Right cardiac atrium (tissue), 5 donors: Measurements from ENCODE around the gene DNAJB11. TPM values are rescaled to one million over a fixed set of nuclear protein-coding genes. Genes with fewer than 3 reads are reported as not detected.

ENCODE experiments used
- ATAC-seq, 2 donors: fragments of 200-7000 bp; cut with Tn5 transposase; one replicate each; pipeline versions ENCODE4 v1.8.0 to v1.9.1; 2020; ENCODE audit warnings: moderate library complexity in 2 of 2, mild to moderate bottlenecking in 1 of 2
- DNase-seq, 3 donors: peaks; one replicate each; pipeline ENCODE4 v3.0.0-alpha.2; 2020
- H3K27ac ChIP-seq: one replicate; pipeline ENCODE4 v1.5.1; 2013; ENCODE audit warnings: mild to moderate bottlenecking, low read length, control low read depth, moderate library complexity
- H3K27me3 ChIP-seq: one replicate; pipeline ENCODE4 v1.6.1; 2013; ENCODE audit not compliant: control insufficient read depth, insufficient read depth
- H3K4me1 ChIP-seq: one replicate; pipeline ENCODE4 v1.6.1; 2013; ENCODE audit warnings: low read length; ENCODE audit not compliant: control insufficient read depth, insufficient read depth
- H3K4me3 ChIP-seq: one replicate; pipeline ENCODE4 v1.5.1; 2013; ENCODE audit warnings: low read length, control low read depth
- H3K9me3 ChIP-seq: one replicate; pipeline ENCODE4 v1.6.1; 2013; ENCODE audit warnings: low read length; ENCODE audit not compliant: control insufficient read depth
- WGBS: extraction: QIAGEN DNeasy Blood & Tissue Kit; methylation state at CpG from one replicate; pipeline ENCODE4 v1.1.7; 2013; 5-methylcytosine and 5-hydroxymethylcytosine counted together
- intact Hi-C, 4 donors: fragments of 100-400 bp; cut with DNase I; formaldehyde crosslinking; loops; one replicate each; pipeline versions ENCODE4 v1.11.0 to v1.14.0; 2022 to 2023
- polyA plus RNA-seq: library from polyadenylated mRNA; stranded (reverse); fragments of 200-250 nt; gene quantifications from one replicate; pipeline ENCODE4 v1.2.3, GENCODE V29; 2013
- total RNA-seq, 4 donors: library from RNA; stranded (reverse); fragmentation: NEBNext Ultra II Directional; extraction: Animal tissue kit (Norgen Biotek cat#: 25700); gene quantifications; one replicate each; pipeline ENCODE4 v1.2.1, GENCODE V29; 2021
- donor health status: healthy with polysubstance abuse.
- donor health status: DM: no; HTN: yes; CAD: no.
- donor health status: DM: no; HTN: no; CAD: no.
- donor health status: DM: no; HTN: yes; CAD: no; lungs with severe emphysema.
- donor health status: DM: yes; HTN: yes; CAD: no.

DNAJB11 gene
- total and polyA plus RNA-seq, 5 donors, result 25.6 to 60.5 (median 43.9) TPM

DNA sequence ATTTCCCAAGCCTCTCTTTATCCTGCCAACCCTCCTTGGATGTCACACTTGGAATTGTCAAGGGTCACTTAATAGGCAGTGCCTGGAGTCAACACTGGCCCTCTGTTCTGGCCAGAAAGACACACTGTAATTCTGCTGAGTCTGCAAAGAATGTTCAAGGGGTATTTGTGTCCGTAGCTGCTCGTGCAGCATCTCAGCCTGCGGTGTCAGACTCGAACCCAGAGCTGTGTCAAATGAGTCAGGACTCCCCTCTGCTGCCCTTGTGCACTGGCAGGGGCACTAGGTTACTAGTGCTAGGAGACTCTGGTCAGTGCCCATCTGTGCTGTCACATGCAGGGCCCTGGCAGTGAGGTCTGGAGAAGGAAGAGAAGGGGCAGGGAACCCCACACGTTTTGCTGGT lies 41.5 kb downstream of the DNAJB11 start:
- Histone ChIP-seq H3K27me3 (no peaks in the 10 kb centered on the region), H3K27ac (no peak overlapping the region), H3K9me3 (no peaks in the 10 kb centered on the region), H3K4me1 (no peaks in the 10 kb centered on the region), H3K4me3 (no peak overlapping the region)
- WGBS, result 71% methylated on average over 5 of the region's 5 CpGs
- ATAC-seq, result no peak
- intact Hi-C loops, result loop anchor here in 2 of 4 donors (5.0 to 10.0 kb wide), 3 partner anchors 140 to 203 kb away; no protein-coding TSS in a partner anchor
- DNase-seq, result no peak

DNA sequence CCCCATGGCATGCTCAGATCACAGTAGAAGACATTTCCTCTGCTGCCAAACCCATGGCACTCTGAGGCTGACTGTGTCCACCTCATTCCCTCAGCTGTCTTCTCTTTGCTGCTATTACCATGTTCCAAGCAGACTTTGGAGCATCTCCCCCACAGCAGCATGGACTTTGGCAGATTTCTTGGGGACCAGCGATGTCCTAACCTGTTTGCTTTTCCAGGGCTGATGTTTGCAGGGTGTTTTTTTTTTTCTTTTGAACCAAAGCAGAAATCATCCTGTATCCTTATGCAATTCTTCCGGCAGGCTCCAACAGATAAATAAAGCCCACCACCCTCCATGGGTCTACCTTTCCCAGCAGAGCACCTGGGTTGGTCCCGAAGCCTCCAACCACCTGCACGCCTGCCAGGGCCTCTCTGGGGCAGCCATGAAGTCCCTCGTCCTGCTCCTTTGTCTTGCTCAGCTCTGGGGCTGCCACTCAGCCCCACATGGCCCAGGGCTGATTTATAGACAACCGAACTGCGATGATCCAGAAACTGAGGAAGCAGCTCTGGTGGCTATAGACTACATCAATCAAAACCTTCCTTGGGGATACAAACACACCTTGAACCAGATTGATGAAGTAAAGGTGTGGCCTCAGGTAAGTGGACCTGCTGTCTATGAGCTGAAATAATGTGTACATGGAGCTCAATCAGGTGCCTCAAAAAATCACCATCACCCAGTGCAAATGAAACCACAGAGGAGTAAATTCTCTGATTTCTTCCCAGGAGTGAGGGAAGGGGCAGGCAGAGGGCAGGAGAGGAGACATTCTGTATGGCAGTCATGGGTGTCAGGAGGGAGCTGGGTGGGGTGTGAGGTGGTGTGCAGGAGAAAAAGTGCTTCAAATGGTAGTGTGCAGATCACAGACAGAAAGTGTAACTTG lies 42.5 kb downstream of the DNAJB11 start, which contains the start of gene AHSG:
TSS of gene AHSG (plus strand) at position 340 of the 916 bp plus-strand sequence. CDS start at position 422, 82 bp downstream.
- H3K4me3 ChIP-seq, result no peak within 1 kb of the TSS
- no peaks in the 10 kb centered on the region for H3K27me3 ChIP-seq
- H3K27ac ChIP-seq, result no peak within 1 kb of the TSS
- peaks cover 3% of the 10 kb centered on the region for H3K4me1 ChIP-seq
- DNase-seq (no peak), ATAC-seq (no peak)
- no peaks in the 10 kb centered on the region for H3K9me3 ChIP-seq
- 89% methylated on average over 7 of the region's 7 CpGs for WGBS
- intact Hi-C loops, result loop anchor here in 2 of 4 donors (5.0 to 10.0 kb wide), 3 partner anchors 139 to 202 kb away; no protein-coding TSS in a partner anchor

DNA sequence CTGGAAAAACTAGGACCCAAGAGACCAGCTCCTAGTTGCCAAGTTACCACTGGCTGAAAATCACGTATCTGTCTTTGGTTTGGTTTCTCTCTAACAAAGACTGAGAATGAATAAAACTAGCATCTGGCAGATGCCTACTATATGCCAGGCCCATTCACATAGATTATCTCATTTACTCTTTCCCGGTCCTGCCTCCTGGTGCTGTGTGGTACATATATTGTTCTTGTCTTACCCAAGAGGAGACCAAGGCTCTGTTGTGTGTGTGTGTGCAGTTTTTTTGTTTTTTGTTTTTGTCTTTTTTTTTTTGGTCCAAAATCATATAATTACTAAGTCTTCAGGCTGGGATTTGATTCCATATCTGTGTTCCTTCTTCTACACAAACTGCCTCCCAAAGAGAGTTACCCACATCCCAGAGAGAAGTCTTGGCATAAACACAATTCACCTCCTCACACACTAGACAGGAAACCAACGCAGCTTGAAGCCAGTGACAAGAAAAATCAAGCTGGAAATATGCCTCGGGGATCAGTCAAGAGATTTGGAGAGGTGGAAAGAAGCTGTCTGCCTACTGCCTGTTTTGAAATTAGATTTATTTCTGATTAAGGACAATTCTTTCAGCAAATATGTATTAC lies 43.2 kb downstream of the DNAJB11 start:
- Histone ChIP-seq H3K4me3 (no peak overlapping the region), H3K9me3 (no peaks in the 10 kb centered on the region), H3K4me1 (peaks cover 3% of the 10 kb centered on the region), H3K27me3 (no peaks in the 10 kb centered on the region), H3K27ac (no peak overlapping the region)
- intact Hi-C loops, result loop anchor here in 2 of 4 donors (5.0 to 10.0 kb wide), 3 partner anchors 139 to 201 kb away; no protein-coding TSS in a partner anchor
- DNase-seq (no peak), ATAC-seq (no peak)
- WGBS, result 39% methylated on average over 4 of the region's 4 CpGs

DNA sequence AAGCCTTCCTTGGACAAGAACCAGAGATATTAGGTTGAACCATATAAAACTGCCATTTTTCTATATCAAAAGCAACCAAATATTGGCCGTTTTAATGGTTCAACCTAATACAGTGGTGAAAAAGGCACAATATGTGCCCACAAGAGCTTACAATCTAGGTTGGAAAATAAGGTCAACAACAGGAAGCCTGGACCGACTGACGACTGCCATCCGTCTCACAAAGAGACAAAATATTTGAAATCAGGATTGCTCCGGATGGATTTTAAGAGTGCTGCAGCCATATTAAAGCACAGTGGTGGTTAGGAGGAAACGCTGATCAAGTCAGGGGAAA lies 43.7 kb downstream of the DNAJB11 start:
- no peaks in the 10 kb centered on the region for H3K27me3 ChIP-seq
- DNase-seq, result no peak
- H3K9me3 ChIP-seq, result no peaks in the 10 kb centered on the region
- intact Hi-C loops, result loop anchor here in 2 of 4 donors (5.0 to 10.0 kb wide), 3 partner anchors 138 to 201 kb away; no protein-coding TSS in a partner anchor
- H3K27ac ChIP-seq, result no peak overlapping the region
- H3K4me3 ChIP-seq, result no peak overlapping the region
- peaks cover 3% of the 10 kb centered on the region for H3K4me1 ChIP-seq
- 49% methylated on average over 6 of the region's 6 CpGs for WGBS
- no peak for ATAC-seq

DNA sequence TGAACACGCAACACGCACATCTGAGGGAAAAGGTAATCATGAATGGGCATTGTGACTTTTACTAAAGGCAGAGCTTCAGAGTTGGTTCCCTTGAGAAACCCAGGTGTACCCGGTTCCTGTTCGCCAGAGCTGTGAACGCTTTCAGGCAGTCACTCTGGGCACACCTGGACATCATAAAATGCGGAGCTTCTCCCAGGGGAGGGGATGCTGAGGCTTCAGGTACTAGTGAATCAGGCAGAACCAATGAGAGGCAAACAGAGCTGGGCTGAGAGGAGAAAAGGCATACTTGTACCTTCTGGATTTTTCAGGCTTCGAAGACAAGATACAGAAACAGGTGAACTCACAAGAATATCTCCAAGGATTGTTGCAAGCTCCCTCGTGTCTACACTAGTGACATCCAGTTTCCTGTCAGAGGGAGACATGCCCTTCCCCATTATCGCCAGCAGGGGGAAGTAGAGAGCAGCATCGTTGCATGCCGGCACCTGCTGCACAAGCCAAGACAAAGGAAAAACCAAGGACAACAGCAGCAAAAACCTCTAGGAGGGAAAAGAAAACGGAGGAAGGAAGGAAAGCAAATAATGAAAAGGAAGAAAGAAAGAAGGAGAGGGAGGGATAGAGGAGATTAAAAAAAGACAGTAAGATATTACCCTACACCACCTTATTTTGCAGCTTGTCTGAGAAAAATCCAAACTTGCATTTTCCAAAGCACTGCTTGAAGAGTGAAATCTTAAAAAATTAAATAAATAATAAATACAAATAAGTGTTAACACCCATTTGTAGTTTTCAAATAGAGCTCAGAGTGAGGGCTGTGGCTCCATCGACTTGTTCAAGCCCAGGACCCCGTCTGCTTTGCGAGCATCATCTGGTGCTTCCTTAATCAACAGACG lies 44.3 kb downstream of the DNAJB11 start:
- H3K9me3 ChIP-seq, result no peaks in the 10 kb centered on the region
- peaks cover 3% of the 10 kb centered on the region for H3K4me1 ChIP-seq
- 31% methylated on average over 16 of the region's 16 CpGs for WGBS
- H3K4me3 ChIP-seq, result no peak overlapping the region
- peak; percentile 50 to 86 (median 85) for DNase-seq
- no peak overlapping the region for H3K27ac ChIP-seq
- intact Hi-C loops, result loop anchor here (5.0 to 10.0 kb wide), 5 partner anchors 137 to 547 kb away; no protein-coding TSS in a partner anchor
- no peaks in the 10 kb centered on the region for H3K27me3 ChIP-seq
- peak; percentile 67 to 74 for ATAC-seq

DNA sequence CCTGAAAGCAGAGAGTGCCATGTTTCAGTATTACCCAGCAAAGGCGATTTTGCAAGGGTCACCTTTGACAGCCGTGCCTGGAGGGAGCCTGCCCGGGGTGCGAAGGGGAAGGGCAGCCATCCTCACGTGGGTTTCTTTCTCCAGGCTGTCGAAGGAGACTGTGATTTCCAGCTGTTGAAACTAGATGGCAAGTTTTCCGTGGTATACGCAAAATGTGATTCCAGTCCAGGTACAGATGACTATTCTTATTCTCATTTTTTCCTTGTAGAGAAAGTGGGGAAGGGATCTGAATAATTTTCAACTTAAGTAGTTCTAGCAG lies 45.7 kb downstream of the DNAJB11 start:
- Histone ChIP-seq H3K4me3 (no peak overlapping the region), H3K4me1 (peaks cover 3% of the 10 kb centered on the region), H3K9me3 (no peaks in the 10 kb centered on the region), H3K27ac (no peak overlapping the region), H3K27me3 (no peaks in the 10 kb centered on the region)
- DNase-seq, result no peak
- 83% methylated on average over 8 of the region's 8 CpGs for WGBS
- ATAC-seq, result no peak
- intact Hi-C loops, result loop anchor here (5.0 to 10.0 kb wide), 5 partner anchors 136 to 546 kb away; no protein-coding TSS in a partner anchor

DNA sequence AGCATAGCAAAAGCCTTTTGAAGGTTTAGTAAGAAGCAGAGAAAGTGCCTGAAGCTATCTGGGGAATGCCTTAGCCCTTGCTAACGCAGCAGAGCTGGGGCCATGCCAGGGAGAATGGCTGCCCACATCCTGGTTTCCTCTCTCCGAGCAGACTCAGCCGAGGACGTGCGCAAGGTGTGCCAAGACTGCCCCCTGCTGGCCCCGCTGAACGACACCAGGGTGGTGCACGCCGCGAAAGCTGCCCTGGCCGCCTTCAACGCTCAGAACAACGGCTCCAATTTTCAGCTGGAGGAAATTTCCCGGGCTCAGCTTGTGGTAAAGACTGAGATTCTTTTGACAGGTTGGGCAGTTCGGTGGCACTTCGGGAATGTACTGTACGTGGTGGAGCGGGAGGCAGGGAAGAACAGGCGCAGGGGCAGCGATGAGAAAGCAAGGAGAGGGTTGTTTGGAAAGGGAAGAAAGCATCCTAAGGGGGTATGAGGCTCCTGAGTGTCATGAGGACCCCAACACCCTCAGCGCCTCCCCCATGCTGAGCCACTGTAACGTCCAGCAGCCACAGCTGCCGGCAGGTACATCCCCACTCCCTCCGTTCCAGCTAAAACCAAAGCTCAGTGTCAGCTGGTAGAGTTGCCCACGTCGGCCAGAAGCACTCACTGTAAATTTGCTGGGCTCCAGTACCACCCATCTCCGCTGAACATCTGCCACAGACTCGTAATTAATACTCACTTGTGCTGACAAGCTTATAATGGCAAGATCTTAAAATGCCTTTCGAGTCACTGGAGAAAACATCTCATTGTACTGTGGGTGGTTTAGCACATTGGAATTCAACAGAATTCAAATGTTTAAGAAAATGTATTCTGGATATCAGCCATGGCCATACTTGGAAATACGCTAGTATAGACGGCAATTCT lies 46.8 kb downstream of the DNAJB11 start:
- peak; percentile 92 to 96 for ATAC-seq
- no peak overlapping the region for H3K4me3 ChIP-seq
- peak; percentile 88 to 93 (median 92) for DNase-seq
- H3K27me3 ChIP-seq, result no peaks in the 10 kb centered on the region
- H3K9me3 ChIP-seq, result no peaks in the 10 kb centered on the region
- intact Hi-C loops, result loop anchor here (5.0 to 10.0 kb wide), 5 partner anchors 135 to 545 kb away; no protein-coding TSS in a partner anchor
- WGBS, result 16% methylated on average over 31 of the region's 31 CpGs
- no peak overlapping the region for H3K27ac ChIP-seq
- H3K4me1 ChIP-seq, result peaks cover 3% of the 10 kb centered on the region

DNA sequence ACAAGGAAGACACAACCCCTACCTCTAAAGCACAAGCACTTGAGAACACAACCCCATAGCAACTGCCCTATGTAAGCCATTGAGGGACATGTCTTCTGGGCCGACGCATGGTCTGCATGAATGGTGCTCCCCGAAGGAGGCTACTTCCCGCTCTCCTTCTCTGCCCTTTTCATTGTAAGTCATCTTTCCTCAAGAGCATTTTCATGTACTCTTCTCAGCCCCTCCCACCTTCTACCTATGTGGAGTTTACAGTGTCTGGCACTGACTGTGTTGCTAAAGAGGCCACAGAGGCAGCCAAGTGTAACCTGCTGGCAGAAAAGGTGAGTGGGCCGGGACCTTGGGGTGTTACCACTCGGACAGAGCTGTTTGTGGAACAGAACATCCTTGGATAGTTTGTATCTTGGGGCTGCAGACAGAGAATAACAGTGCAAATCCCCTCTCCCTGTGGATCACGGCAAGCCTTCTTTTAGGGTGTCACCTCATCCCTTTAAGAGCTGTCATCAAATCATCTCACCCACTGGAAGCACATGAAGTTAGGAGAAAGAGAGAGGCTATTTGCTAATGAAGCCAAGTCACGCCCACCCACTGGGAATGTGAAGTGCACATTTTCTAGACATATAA lies 47.9 kb downstream of the DNAJB11 start:
- Histone ChIP-seq H3K27ac (no peak overlapping the region), H3K9me3 (no peaks in the 10 kb centered on the region), H3K4me3 (no peak overlapping the region), H3K27me3 (no peaks in the 10 kb centered on the region), H3K4me1 (peaks cover 3% of the 10 kb centered on the region)
- ATAC-seq (no peak), DNase-seq (no peak)
- 72% methylated on average over 8 of the region's 8 CpGs for WGBS
- intact Hi-C loops, result loop anchor here (5.0 to 10.0 kb wide), 5 partner anchors 134 to 544 kb away; no protein-coding TSS in a partner anchor

DNA sequence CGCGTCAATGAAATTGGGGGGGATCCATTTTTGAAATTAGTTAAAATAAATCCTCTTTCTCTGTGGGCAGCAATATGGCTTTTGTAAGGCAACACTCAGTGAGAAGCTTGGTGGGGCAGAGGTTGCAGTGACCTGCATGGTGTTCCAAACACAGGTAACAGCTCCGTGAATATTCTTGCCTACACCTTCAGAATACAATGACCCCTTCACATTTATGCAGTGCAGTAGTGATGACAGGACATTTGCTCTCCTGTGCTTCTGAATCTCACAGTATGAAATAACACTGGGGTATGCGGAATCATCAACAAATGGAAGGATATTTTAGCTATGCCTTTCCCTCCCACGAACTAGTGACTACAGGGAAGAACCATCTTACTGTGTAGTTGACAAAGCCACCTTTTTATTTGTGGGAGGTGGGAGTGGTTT lies 49.3 kb downstream of the DNAJB11 start:
- intact Hi-C loops, result loop anchor here (5.0 to 10.0 kb wide), 5 partner anchors 133 to 543 kb away; no protein-coding TSS in a partner anchor
- DNase-seq (no peak), ATAC-seq (no peak)
- peaks cover 3% of the 10 kb centered on the region for H3K4me1 ChIP-seq
- WGBS, result 89% methylated on average over 5 of the region's 5 CpGs
- no peaks in the 10 kb centered on the region for H3K9me3 ChIP-seq
- H3K27me3 ChIP-seq, result no peaks in the 10 kb centered on the region
- H3K27ac ChIP-seq, result no peak overlapping the region
- no peak overlapping the region for H3K4me3 ChIP-seq
